ENCODE data around the gene TRIM33.

TRIM33 gene

GRCh38 chr1:114540821-114541220 is 29.8 kb upstream of the TRIM33 start:
- H3K4me3 ChIP-seq (ENCODE audit: low read length): no peak overlapping the region
- H3K27ac ChIP-seq (ENCODE audit: low read length): no peak overlapping the region
- no peaks in the 10 kb centered on the region for H3K36me3 ChIP-seq (ENCODE audit: control insufficient read depth, insufficient read depth, low read length)
- DNase-seq (ENCODE audit: low read depth, low spot score): no peak
- peaks cover 1% of the 10 kb centered on the region; the same call in 1 of the 2 replicates for H3K4me1 ChIP-seq (ENCODE audit: control insufficient read depth, insufficient read depth, low read length)
- H3K27me3 ChIP-seq (ENCODE audit: control insufficient read depth, insufficient read depth, low read length): no peaks in the 10 kb centered on the region
- no peaks in the 10 kb centered on the region for H3K9me3 ChIP-seq (ENCODE audit: control insufficient read depth, insufficient read depth, low read length)
- no CpG with 5 or more reads among the region's 6 CpGs for WGBS (ENCODE audit: insufficient coverage, insufficient read length)

GRCh38 chr1:114540272-114540671 is 29.3 kb upstream of the TRIM33 start:
- H3K27ac ChIP-seq (ENCODE audit: low read length): no peak overlapping the region
- WGBS (ENCODE audit: insufficient coverage, insufficient read length): no CpG with 5 or more reads among the region's 3 CpGs

GRCh38 chr1:114536043-114536442 is 25.0 kb upstream of the TRIM33 start:
- H3K36me3 ChIP-seq (ENCODE audit: control insufficient read depth, insufficient read depth, low read length): no peaks in the 10 kb centered on the region
- peaks cover 1% of the 10 kb centered on the region; the same call in 1 of the 2 replicates for H3K4me1 ChIP-seq (ENCODE audit: control insufficient read depth, insufficient read depth, low read length)
- H3K27ac ChIP-seq (ENCODE audit: low read length): no peak overlapping the region
- no peak for DNase-seq (ENCODE audit: low read depth, low spot score)
- no CpG with 5 or more reads among the region's 7 CpGs for WGBS (ENCODE audit: insufficient coverage, insufficient read length)
- H3K9me3 ChIP-seq (ENCODE audit: control insufficient read depth, insufficient read depth, low read length): no peaks in the 10 kb centered on the region
- no peaks in the 10 kb centered on the region for H3K27me3 ChIP-seq (ENCODE audit: control insufficient read depth, insufficient read depth, low read length)
- no peak overlapping the region for H3K4me3 ChIP-seq (ENCODE audit: low read length)

More at GRCh38 chr1:114540272-114540671, 29.3 kb upstream of the TRIM33 start:
- DNase-seq (ENCODE audit: low read depth, low spot score): no peak
- Histone ChIP-seq H3K4me1 (ENCODE audit: control insufficient read depth, insufficient read depth, low read length) (peaks cover 1% of the 10 kb centered on the region; the same call in 1 of the 2 replicates), H3K4me3 (ENCODE audit: low read length) (no peak overlapping the region), H3K9me3 (ENCODE audit: control insufficient read depth, insufficient read depth, low read length) (no peaks in the 10 kb centered on the region), H3K27me3 (ENCODE audit: control insufficient read depth, insufficient read depth, low read length) (no peaks in the 10 kb centered on the region), H3K36me3 (ENCODE audit: control insufficient read depth, insufficient read depth, low read length) (no peaks in the 10 kb centered on the region)

GRCh38 chr1:114535401-114535800 is 24.4 kb upstream of the TRIM33 start:
- peaks cover 1% of the 10 kb centered on the region; the same call in 1 of the 2 replicates for H3K4me1 ChIP-seq (ENCODE audit: control insufficient read depth, insufficient read depth, low read length)
- WGBS (ENCODE audit: insufficient coverage, insufficient read length): no CpG with 5 or more reads among the region's 1 CpG
- no peaks in the 10 kb centered on the region for H3K36me3 ChIP-seq (ENCODE audit: control insufficient read depth, insufficient read depth, low read length)
- H3K27ac ChIP-seq (ENCODE audit: low read length): no peak overlapping the region
- no peak for DNase-seq (ENCODE audit: low read depth, low spot score)
- no peaks in the 10 kb centered on the region for H3K27me3 ChIP-seq (ENCODE audit: control insufficient read depth, insufficient read depth, low read length)
- no peaks in the 10 kb centered on the region for H3K9me3 ChIP-seq (ENCODE audit: control insufficient read depth, insufficient read depth, low read length)
- no peak overlapping the region for H3K4me3 ChIP-seq (ENCODE audit: low read length)

- H3K4me3 ChIP-seq (ENCODE audit: low read length): no peak overlapping the region
- H3K36me3 ChIP-seq (ENCODE audit: control insufficient read depth, insufficient read depth, low read length): no peaks in the 10 kb centered on the region
- no peaks in the 10 kb centered on the region for H3K27me3 ChIP-seq (ENCODE audit: control insufficient read depth, insufficient read depth, low read length)
- H3K4me1 ChIP-seq (ENCODE audit: control insufficient read depth, insufficient read depth, low read length): no peaks in the 10 kb centered on the region
- no CpG with 5 or more reads among the region's 1 CpG for WGBS (ENCODE audit: insufficient coverage, insufficient read length)
- H3K9me3 ChIP-seq (ENCODE audit: control insufficient read depth, insufficient read depth, low read length): no peaks in the 10 kb centered on the region
- no peak overlapping the region for H3K27ac ChIP-seq (ENCODE audit: low read length)
- no peak for DNase-seq (ENCODE audit: low read depth, low spot score)
Measured at GRCh38 chr1:114531094-114531493, 20.1 kb upstream of the TRIM33 start.

- H3K4me1 ChIP-seq (ENCODE audit: control insufficient read depth, insufficient read depth, low read length): no peaks in the 10 kb centered on the region
- no peak overlapping the region for H3K27ac ChIP-seq (ENCODE audit: low read length)
- no peaks in the 10 kb centered on the region for H3K27me3 ChIP-seq (ENCODE audit: control insufficient read depth, insufficient read depth, low read length)
- WGBS (ENCODE audit: insufficient coverage, insufficient read length): no CpG with 5 or more reads among the region's 2 CpGs
- no peak overlapping the region for H3K4me3 ChIP-seq (ENCODE audit: low read length)
- no peaks in the 10 kb centered on the region for H3K9me3 ChIP-seq (ENCODE audit: control insufficient read depth, insufficient read depth, low read length)
- no peaks in the 10 kb centered on the region for H3K36me3 ChIP-seq (ENCODE audit: control insufficient read depth, insufficient read depth, low read length)
- no peak for DNase-seq (ENCODE audit: low read depth, low spot score)
Measured at GRCh38 chr1:114530224-114530623, 19.2 kb upstream of the TRIM33 start.

- no peaks in the 10 kb centered on the region for H3K36me3 ChIP-seq (ENCODE audit: control insufficient read depth, insufficient read depth, low read length)
- H3K4me1 ChIP-seq (ENCODE audit: control insufficient read depth, insufficient read depth, low read length): no peaks in the 10 kb centered on the region
- no peak overlapping the region for H3K27ac ChIP-seq (ENCODE audit: low read length)
- no peak for DNase-seq (ENCODE audit: low read depth, low spot score)
- H3K27me3 ChIP-seq (ENCODE audit: control insufficient read depth, insufficient read depth, low read length): no peaks in the 10 kb centered on the region
- H3K4me3 ChIP-seq (ENCODE audit: low read length): no peak overlapping the region
- no peaks in the 10 kb centered on the region for H3K9me3 ChIP-seq (ENCODE audit: control insufficient read depth, insufficient read depth, low read length)
Measured at GRCh38 chr1:114524944-114525343, 13.9 kb upstream of the TRIM33 start.

- Histone ChIP-seq H3K4me1 (ENCODE audit: control insufficient read depth, insufficient read depth, low read length) (no peaks in the 10 kb centered on the region), H3K27me3 (ENCODE audit: control insufficient read depth, insufficient read depth, low read length) (no peaks in the 10 kb centered on the region), H3K27ac (ENCODE audit: low read length) (no peak overlapping the region), H3K4me3 (ENCODE audit: low read length) (no peak overlapping the region), H3K9me3 (ENCODE audit: control insufficient read depth, insufficient read depth, low read length) (no peaks in the 10 kb centered on the region), H3K36me3 (ENCODE audit: control insufficient read depth, insufficient read depth, low read length) (no peaks in the 10 kb centered on the region)
- WGBS (ENCODE audit: insufficient coverage, insufficient read length): no CpG with 5 or more reads among the region's 2 CpGs
- no peak for DNase-seq (ENCODE audit: low read depth, low spot score)
Measured at GRCh38 chr1:114522264-114522575, 11.2 kb upstream of the TRIM33 start.

GRCh38 chr1:114521396-114522263 is 10.6 kb upstream of the TRIM33 start:
- Histone ChIP-seq H3K27me3 (ENCODE audit: control insufficient read depth, insufficient read depth, low read length) (no peaks in the 10 kb centered on the region), H3K4me3 (ENCODE audit: low read length) (no peak overlapping the region), H3K36me3 (ENCODE audit: control insufficient read depth, insufficient read depth, low read length) (no peaks in the 10 kb centered on the region), H3K4me1 (ENCODE audit: control insufficient read depth, insufficient read depth, low read length) (no peaks in the 10 kb centered on the region), H3K27ac (ENCODE audit: low read length) (no peak overlapping the region), H3K9me3 (ENCODE audit: control insufficient read depth, insufficient read depth, low read length) (no peaks in the 10 kb centered on the region)
- DNase-seq (ENCODE audit: low read depth, low spot score): no peak
- WGBS (ENCODE audit: insufficient coverage, insufficient read length): no CpG with 5 or more reads among the region's 8 CpGs

- H3K4me1 ChIP-seq (ENCODE audit: control insufficient read depth, insufficient read depth, low read length): no peaks in the 10 kb centered on the region
- no peaks in the 10 kb centered on the region for H3K9me3 ChIP-seq (ENCODE audit: control insufficient read depth, insufficient read depth, low read length)
- no peak overlapping the region for H3K4me3 ChIP-seq (ENCODE audit: low read length)
- DNase-seq (ENCODE audit: low read depth, low spot score): no peak
- no peaks in the 10 kb centered on the region for H3K36me3 ChIP-seq (ENCODE audit: control insufficient read depth, insufficient read depth, low read length)
- no peak overlapping the region for H3K27ac ChIP-seq (ENCODE audit: low read length)
- WGBS (ENCODE audit: insufficient coverage, insufficient read length): no CpG with 5 or more reads among the region's 2 CpGs
- no peaks in the 10 kb centered on the region for H3K27me3 ChIP-seq (ENCODE audit: control insufficient read depth, insufficient read depth, low read length)
Measured at GRCh38 chr1:114517348-114517747, 6.3 kb upstream of the TRIM33 start.
